GM18520 (cell line): ENCODE results near the gene MSI1.
"Not testable (repeated sequence)": the region's sequence is repeated elsewhere in the genome, so short reads cannot be mapped to it uniquely, and the experiment has no call there.

Source experiments
- ATAC-seq: cut with Tn5 transposase; IDR thresholded peaks from one replicate; pipeline ENCODE4 v1.9.1; 2021; ENCODE audit not compliant: unreplicated experiment

MSI1 gene

DNA sequence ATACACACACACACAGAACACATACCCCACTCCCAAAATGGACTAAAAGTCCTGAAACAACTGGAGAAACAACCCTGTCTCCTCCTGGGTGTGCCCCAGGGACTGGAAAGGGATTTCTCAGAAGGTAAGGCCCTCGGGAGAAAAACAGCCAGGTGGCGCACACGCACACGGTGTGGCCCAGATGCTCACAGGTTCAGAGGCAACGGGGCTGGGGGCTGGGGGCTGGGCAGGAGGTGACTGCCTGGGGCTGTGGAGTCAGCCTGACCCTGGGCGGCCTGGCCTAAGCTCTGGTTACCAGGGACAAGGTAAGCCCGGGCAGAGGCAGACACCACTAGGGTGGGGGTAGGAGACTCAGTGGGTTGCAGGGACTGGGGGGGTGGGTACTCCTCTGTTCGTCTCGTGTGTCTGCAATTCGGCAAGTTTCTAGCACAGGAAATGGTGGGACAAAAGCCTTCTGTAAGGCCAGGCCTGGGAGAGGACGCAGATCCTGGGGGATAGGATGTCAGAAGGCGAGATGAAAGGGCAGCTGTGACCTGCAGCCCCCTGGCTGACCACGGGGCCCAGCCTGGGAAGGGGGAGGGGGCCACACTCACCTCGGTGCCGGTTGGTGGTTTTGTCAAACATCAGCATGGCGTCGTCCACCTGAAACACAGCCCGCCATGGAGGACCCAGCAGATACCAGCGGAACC is 10.4 kb downstream of the MSI1 start:
- no peak for ATAC-seq

- ATAC-seq = no peak
Observed at GRCh38 chr12:120357104-120357503, 11.9 kb downstream of the MSI1 start.

DNA sequence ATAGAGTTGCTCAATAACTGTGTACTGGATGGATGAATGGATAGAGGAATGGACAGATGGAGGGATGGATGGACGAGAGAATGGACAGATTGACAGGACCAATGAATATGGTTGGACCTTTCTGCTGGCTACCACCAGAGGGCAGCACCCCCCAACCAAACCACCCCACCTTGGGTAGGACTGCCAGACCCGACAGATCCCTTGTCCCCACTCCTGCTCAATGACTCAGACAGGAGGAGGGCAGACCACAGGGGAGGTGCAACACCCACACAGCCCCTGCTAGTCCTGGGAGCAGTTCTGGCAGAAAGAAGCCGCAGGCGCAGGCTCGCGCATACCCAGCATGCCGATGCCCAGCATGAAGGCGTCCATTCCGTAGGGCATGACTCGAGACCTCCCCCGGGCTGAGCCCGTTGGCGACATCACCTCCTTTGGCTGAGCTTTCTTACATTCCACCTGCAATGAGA is 12.4 kb downstream of the MSI1 start:
- ATAC-seq = no peak

DNA sequence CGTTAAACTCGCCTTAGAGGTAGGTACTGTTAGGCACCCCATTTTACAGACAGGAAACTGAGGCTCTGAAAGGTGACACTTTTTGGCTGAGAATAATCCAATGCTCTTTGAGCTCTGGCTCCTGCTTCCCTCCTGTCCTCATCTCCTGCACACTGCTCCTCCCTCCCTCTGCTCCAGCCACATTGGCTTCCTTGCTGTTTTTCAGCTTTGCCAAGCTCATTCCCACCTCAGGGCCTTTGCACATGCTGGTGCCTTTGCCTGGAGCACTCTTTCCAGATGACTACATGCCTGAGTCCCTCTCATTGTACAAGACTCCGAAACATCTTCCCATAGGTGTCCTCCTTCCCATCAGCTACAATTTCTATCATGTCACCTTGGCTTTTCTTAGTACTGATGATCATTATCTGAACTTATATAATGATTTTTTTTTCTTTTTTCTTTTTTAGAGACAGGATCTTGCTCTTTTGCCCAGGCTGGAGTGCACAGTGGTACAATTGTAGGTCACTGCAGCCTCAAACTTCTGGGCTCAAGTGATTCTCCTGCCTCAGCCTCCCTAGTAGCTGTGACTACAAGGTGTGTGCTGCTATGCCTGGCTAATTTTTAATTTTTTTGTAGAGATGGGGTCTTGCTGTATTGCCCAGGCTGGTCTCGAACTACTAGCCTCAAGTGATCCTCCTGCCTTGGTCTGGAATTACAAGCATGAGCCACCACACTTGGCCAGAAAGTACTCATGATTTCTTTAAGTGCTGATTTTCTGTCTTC is 15.2 kb downstream of the MSI1 start:
- no peak for ATAC-seq

- no peak for ATAC-seq
Observed at GRCh38 chr12:120353136-120353535, 15.8 kb downstream of the MSI1 start.

- ATAC-seq = no peak
Observed at GRCh38 chr12:120352117-120352516, 16.8 kb downstream of the MSI1 start.

- ATAC-seq = no peak
Observed at GRCh38 chr12:120350576-120351350, 18.2 kb downstream of the MSI1 start.

DNA sequence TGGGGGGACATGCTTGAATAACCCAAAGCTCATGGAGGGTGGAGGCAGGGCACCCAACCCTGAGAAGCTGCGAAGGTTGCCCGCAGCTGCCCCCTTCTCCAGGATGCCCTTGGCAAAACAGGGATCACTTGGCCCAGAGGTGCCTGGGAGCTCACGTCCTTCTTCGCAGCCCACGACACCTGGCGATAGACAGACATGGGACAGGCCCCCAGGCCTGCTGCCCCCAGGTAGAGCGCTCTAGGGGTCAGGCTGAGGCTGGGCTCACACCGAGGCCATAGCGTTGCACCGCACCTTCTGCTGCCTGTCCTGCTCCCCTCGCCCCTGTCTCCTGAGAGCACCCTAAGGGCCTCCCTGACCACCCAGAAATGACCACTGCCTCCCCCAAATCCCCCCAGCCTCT is 21.2 kb downstream of the MSI1 start:
- no peak for ATAC-seq

- no peak for ATAC-seq
Observed at GRCh38 chr12:120346681-120347080, 22.3 kb downstream of the MSI1 start.

GRCh38 chr12:120346031-120346430 is 22.9 kb downstream of the MSI1 start:
- no peak for ATAC-seq

- no peak for ATAC-seq
Observed at GRCh38 chr12:120343692-120344091, 25.3 kb downstream of the MSI1 start.

DNA sequence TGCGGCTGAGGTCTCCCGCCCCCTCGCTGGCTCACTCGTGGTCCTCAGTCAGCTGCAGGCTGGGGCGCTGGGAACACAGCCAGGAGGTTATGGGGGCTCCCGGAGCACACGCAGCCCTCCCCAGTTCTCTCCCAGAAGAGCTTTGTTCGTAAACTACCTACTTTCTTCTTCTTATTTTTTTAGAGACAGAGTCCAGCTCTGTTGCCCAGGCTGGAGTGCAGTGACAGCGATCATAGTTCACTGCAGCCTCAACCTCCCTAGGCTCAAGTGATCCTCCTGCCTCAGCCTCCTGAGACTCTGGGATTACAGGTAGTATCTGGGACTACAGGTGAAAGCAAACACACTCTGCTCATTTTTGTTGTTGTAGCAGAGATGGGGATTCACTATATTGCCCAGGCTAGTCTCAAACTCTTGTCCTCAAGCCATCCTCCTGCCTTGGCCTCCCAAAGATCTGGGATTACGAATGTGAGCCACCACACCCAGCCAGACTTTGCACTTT is 25.9 kb downstream of the MSI1 start:
- ATAC-seq = no peak

DNA sequence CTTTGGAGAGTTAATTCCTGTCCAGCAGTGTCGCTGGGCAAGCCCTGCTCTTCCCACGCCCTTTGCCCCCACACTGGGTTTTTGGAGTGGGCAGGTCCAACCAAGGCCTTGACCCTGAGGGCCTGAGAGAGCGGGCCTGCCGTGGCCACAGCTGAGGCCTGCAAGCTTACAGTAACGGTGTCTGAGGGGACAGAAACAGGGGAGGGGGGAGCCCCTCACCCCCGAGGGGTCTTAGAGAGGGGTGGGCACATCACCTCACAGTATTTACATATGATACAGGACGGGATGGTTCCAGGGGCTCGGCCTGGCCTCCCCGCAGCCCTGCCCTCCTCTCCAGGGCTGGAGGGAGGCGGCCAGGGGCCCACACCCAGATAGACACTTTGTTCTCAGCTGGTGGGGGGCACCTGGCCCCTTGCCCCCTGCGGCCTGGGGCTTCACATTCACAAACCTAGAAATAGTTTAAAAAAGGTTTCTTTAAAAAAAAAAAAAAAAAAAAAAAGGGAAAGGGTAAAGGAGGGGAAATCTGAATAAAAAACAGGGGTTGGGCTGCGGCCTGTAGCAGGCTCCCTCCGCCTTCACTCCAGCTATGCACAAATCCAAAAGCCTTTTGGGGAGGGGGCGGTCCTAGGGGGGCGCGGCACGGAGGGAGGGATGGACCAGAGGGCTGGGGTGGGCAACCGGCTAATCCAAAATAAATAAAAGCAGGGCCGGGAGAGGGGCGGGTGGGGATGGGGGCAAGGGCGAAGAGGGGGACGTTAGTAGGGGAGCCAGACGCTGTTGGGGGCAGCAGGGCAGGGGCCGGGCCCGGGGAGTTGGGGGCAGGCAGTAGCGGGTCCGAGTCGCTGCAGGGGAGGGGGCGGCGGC is 26.6 kb downstream of the MSI1 start:
- no peak for ATAC-seq

- ATAC-seq = no peak
Observed at GRCh38 chr12:120339256-120339655, 29.7 kb downstream of the MSI1 start.

- no peak for ATAC-seq
Observed at GRCh38 chr12:120337730-120338129, 31.2 kb downstream of the MSI1 start.

DNA sequence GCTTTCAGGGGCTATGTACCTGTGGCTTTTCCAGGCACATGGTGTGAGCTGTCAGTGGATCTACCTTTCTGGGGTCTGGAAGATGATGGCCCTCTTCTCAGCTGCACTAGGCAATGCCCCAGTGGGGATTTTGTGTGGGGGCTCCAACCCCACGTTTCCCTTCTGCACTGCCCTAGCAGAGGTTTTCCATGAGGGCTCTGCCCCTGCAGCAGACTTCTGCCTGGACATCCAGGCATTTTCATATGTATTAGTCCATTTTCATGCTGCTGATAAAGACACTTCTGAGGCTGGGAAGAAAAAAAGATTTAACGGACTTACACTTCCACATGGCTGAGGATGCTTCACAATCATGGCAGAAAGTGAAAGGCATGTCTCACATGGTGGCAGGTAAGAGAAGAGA is 32.6 kb downstream of the MSI1 start:
- not testable (repeated sequence) for ATAC-seq

GRCh38 chr12:120335447-120335846 is 33.5 kb downstream of the MSI1 start:
- ATAC-seq = not testable (repeated sequence)

DNA sequence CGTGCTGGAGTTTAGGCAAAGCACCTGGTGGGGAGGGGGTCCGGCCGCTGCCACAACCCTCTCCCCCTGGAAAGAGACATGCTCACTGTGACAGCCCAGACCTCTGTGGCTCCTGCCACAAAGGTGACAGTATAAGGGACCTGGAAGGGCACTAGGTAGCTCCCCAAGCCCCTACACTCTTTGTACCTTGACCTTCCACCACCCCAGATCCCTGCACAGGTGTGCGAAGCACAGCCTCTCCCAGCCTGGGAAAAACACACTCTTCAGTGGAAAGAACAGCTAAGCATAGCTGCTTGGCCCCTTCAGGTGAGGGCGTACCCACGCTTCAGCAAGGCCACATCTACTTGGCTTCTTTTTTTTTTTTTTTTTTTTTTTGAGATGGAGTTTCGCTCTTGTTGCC is 36.4 kb downstream of the MSI1 start:
- ATAC-seq = no peak

GRCh38 chr12:120332041-120332440 is 36.9 kb downstream of the MSI1 start:
- ATAC-seq = no peak

DNA sequence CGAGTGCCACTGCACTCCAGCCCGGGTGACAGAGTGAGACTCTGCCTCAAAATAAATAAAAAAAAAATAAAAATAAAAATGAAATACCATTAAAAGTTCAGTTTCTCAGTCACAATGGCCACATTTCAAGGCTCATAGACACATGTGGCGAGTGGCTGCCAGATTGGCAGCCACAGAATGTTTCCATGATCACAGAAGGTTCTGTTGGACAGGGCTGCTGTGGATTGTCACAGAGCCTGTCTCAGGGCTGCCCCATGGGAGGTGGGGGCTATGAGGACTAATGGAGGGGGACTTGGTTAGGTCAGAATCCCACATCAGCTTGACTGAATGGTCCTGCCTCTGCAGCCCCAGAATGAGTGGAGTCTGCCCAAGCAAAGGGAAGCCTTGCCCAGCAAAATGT is 37.6 kb downstream of the MSI1 start:
- no peak for ATAC-seq

DNA sequence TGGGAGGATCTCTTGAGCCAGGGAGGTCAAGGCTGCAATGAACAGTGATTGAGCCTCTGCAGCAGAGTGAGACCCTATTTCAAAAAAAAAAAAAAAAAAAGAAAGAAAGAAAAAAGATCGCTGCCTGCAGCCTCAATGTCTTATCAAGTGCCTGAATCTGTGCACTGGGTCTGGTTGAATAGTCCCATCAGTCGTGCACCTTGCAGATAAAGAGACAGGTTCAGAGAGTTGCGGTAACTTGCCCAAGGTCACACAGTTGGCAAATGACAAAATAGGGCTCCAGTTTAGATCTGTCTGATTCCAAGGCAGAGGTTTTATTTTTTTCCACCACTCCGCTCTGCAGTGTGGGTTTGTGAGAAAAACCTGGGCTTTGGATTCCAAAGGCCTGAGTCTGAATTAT is 40.7 kb downstream of the MSI1 start:
- no peak for ATAC-seq
